GM12874 (cell line): ENCODE measurements around the gene TSHZ1.

Experiments used
- TF ChIP-seq, protein P1 (sequence below): IDR thresholded peaks from 2 replicates; pipeline ENCODE4 v1.5.1; 2011; ENCODE audit warnings: low read depth, mild to moderate bottlenecking, control low read depth, low read length, moderate library complexity; ENCODE audit not compliant: insufficient read depth

Gene TSHZ1

DNA sequence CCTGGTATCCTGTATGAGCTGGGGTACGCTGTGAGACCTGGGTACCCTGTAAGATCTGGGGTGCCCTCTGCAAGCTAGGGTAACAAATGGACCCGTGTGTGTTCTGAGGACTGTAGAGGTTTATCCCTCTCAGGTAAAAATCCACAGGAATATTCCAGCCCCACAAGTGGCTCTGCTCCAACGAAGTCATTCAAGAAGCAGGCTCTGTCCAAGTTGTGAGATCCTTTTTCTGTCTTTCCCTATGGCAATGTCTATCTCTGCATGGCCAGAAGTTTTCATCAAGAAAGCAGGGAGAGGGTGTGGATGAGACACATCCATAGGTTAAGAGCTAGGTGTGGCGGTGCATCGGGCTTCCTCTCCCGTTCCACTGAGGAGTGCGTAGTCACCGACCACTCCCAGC lies 44.7 kb upstream of the TSHZ1 start:
- TF ChIP-seq, protein P1, sequence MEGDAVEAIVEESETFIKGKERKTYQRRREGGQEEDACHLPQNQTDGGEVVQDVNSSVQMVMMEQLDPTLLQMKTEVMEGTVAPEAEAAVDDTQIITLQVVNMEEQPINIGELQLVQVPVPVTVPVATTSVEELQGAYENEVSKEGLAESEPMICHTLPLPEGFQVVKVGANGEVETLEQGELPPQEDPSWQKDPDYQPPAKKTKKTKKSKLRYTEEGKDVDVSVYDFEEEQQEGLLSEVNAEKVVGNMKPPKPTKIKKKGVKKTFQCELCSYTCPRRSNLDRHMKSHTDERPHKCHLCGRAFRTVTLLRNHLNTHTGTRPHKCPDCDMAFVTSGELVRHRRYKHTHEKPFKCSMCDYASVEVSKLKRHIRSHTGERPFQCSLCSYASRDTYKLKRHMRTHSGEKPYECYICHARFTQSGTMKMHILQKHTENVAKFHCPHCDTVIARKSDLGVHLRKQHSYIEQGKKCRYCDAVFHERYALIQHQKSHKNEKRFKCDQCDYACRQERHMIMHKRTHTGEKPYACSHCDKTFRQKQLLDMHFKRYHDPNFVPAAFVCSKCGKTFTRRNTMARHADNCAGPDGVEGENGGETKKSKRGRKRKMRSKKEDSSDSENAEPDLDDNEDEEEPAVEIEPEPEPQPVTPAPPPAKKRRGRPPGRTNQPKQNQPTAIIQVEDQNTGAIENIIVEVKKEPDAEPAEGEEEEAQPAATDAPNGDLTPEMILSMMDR, result no peak

GRCh38 chr18:75167137-75167536 lies 43.5 kb upstream of the TSHZ1 start:
- TF ChIP-seq, protein P1, result no peak

GRCh38 chr18:75167759-75168618 lies 42.6 kb upstream of the TSHZ1 start:
- TF ChIP-seq, protein P1, result no peak

- TF ChIP-seq, protein P1, result no peak
Observed at GRCh38 chr18:75168619-75169018, 42.0 kb upstream of the TSHZ1 start.

DNA sequence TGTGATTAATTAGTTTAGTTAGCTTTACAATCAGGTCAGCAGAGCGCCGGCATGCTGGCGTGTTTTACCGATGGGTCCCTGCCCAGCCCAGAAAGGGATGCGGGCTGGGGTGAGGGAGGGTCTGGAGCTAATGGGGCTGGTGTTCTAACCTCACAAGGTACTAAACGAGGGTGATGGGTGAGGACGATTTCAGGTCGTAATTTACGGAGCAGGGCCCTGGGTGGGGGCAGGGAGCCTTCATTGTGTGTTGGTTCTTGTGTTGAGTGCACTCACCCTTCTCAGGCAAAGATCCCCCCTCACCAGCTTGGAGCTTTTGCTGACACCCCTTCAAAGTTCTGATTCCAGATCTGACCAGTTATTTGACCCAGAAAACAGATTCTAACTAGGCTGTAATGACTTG lies 41.2 kb upstream of the TSHZ1 start:
- TF ChIP-seq, protein P1, result no peak

GRCh38 chr18:75170022-75170789 lies 40.4 kb upstream of the TSHZ1 start:
- TF ChIP-seq, protein P1, result no peak

DNA sequence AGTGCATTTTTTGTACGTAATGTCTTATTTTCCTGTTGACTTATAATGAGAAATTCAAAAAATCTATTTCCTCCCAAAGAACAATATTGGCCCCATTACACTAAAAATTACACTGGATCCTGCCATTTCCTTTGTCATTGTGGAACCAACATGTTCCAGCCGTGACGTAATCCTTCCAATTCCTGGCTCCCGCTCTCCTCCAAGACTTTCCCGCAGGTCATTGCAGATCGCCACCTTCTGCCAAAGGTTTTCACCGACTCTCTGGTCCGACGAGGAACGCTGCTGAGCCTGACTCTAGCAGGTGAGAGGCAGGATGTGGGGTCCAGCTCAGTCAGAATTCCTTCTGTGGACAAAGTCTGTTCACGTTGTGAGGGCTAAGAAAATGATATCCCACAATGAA lies 39.7 kb upstream of the TSHZ1 start:
- TF ChIP-seq, protein P1, result no peak
